ENCODE results near the gene NME9. TPM values are rescaled to one million over a fixed set of nuclear protein-coding genes. Genes with fewer than 3 reads are reported as not detected.

NME9 gene, protein sequence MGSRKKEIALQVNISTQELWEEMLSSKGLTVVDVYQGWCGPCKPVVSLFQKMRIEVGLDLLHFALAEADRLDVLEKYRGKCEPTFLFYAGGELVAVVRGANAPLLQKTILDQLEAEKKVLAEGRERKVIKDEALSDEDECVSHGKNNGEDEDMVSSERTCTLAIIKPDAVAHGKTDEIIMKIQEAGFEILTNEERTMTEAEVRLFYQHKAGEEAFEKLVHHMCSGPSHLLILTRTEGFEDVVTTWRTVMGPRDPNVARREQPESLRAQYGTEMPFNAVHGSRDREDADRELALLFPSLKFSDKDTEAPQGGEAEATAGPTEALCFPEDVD
- total RNA-seq (2022; extraction: Qiagen RNA extraction), result not detected in 5 replicates

DNA sequence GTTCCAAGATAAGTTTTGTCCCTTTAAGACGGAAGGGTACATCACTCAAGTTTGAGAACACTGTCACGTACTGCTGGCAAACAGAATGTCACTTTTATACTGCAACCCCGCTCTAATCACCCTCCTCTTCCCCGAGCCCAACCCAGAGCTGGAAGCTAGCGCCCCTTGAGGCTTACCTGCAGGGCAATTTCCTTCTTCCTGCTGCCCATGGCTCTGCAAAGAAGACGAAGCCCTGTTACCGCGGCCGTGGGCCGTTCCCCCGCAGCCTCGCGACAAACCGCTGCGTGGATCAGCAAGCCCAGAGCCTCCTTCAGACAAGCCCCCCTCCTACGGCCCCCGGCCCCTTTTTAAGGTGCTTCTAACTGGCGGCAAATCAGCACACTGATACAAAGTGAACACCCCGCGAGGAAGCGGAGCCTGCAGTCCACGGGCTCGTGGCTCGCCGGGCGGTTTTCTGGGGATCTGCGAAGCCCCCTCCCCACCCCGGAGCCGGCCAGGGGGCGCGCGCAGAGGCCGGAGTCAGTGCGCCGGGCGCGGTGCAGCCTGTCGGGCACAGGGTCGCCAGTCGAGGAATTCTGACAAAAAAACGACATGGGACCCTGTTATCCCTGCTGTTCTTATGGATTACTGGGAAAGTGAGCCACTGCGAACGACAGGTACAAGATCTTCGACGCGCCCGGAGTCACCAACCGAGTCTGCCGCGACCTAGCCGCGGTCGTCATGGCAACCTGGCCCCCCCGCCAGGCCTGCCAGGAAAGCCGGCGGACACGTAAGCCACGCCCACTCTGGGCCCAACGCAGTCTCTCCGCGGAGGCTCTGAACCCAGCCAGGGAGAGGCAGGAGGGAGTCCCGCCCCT, at the start of gene NME9:
NME9 (minus strand) TSS at position 725 of the 857 bp plus-strand sequence; CDS start at position 209, 516 bp downstream.

DNA sequence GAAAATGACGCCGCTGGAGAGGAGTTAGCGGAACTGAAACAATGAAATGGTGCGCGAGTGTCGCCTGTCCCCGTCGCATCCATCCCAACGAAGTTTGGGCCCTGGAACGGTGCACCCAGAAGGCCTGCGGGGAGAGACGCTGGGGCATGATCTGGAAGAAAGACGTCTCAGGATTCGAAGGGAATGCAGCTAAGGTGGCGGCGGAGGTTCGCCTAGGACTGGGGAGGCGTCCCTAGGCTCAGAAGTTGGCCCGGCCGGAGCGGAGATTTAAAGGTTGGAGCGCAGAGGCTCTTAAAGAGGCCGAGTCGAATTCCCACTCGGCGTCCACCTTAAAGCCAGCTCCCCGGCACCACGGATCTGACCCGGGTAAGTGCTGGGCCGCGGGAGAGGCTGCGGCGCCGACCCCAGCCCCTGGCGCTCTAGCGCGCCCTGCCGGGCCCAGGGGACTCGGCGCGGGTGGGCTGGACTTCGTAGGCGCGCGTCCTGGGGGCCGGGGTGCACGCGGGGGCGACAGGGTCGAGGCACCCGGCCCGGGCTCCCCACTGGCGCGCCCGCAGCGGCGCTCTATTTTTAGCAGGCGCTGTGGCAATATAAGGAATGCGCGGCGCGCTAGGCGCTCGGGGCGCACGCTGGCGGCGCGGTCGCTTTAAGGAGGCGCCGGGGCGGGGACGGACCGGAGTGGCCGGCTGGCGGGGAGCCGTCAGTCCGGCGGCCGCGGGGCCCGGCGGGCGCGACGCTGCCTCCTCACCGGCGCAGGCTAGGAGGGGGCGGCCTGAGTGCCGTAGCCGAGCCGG, 18.5 kb upstream of the NME9 start, which contains the start of gene MRAS:
MRAS (plus strand) TSS at position 620 of the 794 bp plus-strand sequence. CDS start 24,305 bp downstream, outside the sequence.

Other genes starting within 250 kb of the NME9 start
- 9.2 to 11.7 TPM (median 11.0 TPM) in 5 replicates for gene DZIP1L, start 214.2 kb downstream of the NME9 start, total RNA-seq (2022; extraction: Qiagen RNA extraction)
- not detected in 5 replicates for gene A4GNT, start 197.5 kb downstream of the NME9 start, total RNA-seq (2022; extraction: Qiagen RNA extraction)
- 12.2 to 14.6 TPM (median 12.8 TPM) in 5 replicates for gene DBR1, start 154.9 kb downstream of the NME9 start, total RNA-seq (2022; extraction: Qiagen RNA extraction)
- 35.8 to 49.3 TPM (median 41.0 TPM) in 5 replicates for gene ARMC8, start 142.6 kb downstream of the NME9 start, total RNA-seq (2022; extraction: Qiagen RNA extraction)
- 6.3 to 9.5 TPM (median 8.2 TPM) in 5 replicates for gene MRAS, start 18.7 kb upstream of the NME9 start, total RNA-seq (2022; extraction: Qiagen RNA extraction)
- 0.37 to 0.85 TPM (median 0.57 TPM) in 5 replicates for gene ESYT3, start 104.8 kb upstream of the NME9 start, total RNA-seq (2022; extraction: Qiagen RNA extraction)

Data from A549 treated with AZD2906 at 1 μM for 4 hours (cell line).